Neural progenitor cell (in vitro differentiated cells): ENCODE results near the gene CBLC.

Source experiments
- EZH2 ChIP-seq: fragments of 200-600 bp; sonication (generic); IDR thresholded peaks from 2 replicates; pipeline ENCODE4 v1.6.1; 2017; ENCODE audit warnings: antibody characterized with exemption, mild to moderate bottlenecking, moderate library complexity
- EZH2phosphoT487 ChIP-seq: fragments of 200-600 bp; sonication (generic); IDR thresholded peaks from 2 replicates; pipeline ENCODE4 v1.6.1; 2017; ENCODE audit warnings: antibody characterized with exemption
- TF ChIP-seq, protein P1 (sequence below): fragments of 200-600 bp; sonication (generic); IDR thresholded peaks from 2 replicates; pipeline ENCODE4 v1.5.1; 2017; ENCODE audit warnings: antibody characterized with exemption, mild to moderate bottlenecking

DNA sequence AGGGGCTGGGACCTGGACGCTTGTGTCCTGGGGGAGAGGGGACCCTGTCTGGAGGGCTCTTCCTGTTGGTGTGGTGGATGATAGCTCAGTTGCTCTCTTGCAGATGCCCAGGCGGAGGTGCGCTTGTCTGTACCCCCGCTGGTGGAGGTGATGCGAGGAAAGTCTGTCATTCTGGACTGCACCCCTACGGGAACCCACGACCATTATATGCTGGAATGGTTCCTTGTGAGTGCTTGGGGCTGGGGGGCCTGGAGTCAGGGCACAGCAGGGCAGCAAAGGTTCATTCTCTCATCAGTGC, 33.4 kb downstream of the CBLC start:
- TF ChIP-seq EZH2phosphoT487 (no peak), EZH2 (no peak)
- TF ChIP-seq, protein P1, sequence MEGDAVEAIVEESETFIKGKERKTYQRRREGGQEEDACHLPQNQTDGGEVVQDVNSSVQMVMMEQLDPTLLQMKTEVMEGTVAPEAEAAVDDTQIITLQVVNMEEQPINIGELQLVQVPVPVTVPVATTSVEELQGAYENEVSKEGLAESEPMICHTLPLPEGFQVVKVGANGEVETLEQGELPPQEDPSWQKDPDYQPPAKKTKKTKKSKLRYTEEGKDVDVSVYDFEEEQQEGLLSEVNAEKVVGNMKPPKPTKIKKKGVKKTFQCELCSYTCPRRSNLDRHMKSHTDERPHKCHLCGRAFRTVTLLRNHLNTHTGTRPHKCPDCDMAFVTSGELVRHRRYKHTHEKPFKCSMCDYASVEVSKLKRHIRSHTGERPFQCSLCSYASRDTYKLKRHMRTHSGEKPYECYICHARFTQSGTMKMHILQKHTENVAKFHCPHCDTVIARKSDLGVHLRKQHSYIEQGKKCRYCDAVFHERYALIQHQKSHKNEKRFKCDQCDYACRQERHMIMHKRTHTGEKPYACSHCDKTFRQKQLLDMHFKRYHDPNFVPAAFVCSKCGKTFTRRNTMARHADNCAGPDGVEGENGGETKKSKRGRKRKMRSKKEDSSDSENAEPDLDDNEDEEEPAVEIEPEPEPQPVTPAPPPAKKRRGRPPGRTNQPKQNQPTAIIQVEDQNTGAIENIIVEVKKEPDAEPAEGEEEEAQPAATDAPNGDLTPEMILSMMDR = no peak
